ENCODE measurements around the gene C16orf74.

C16orf74 gene

GRCh38 chr16:85755929-85756768, 5.3 kb upstream of the C16orf74 start:
- Histone ChIP-seq H3K27me3 (ENCODE audit: control insufficient read depth, insufficient read depth, low read length) (peaks cover 20% of the 10 kb centered on the region), H3K27ac (ENCODE audit: low read length) (no peak overlapping the region), H3K4me3 (ENCODE audit: low read length) (no peak overlapping the region), H3K4me1 (ENCODE audit: control insufficient read depth, low read depth, low read length) (peaks cover 13% of the 10 kb centered on the region), H3K9ac (ENCODE audit: low read length) (no peak overlapping the region), H3K9me3 (ENCODE audit: control insufficient read depth, low read depth, low read length) (no peaks in the 10 kb centered on the region), H3K36me3 (ENCODE audit: control insufficient read depth, low read depth, low read length) (no peaks in the 10 kb centered on the region)

DNA sequence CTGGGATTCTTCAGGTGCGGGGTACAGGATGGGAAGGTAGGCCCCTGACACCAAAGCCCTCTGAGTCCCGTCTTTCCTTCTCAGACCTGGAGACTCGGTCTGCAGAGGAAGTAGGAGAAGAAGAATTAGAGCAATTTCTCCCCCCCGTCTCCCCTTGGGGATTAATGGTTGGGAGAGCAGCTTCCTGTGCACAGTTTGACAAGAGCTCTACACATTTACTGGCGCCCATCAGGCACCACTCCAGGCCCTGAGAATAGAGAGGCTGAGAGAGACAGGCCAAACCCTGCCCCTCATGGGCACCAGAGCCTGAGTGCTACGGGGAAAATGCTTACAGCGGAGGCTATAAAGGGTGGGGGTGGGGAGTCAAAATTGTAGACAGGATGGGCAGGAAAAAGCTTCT, 3.5 kb upstream of the C16orf74 start:
- Histone ChIP-seq H3K27me3 (ENCODE audit: control insufficient read depth, insufficient read depth, low read length) (peaks cover 35% of the 10 kb centered on the region), H3K36me3 (ENCODE audit: control insufficient read depth, low read depth, low read length) (no peaks in the 10 kb centered on the region), H3K4me3 (ENCODE audit: low read length) (no peak overlapping the region), H3K27ac (ENCODE audit: low read length) (no peak overlapping the region), H3K9ac (ENCODE audit: low read length) (no peak overlapping the region), H3K4me1 (ENCODE audit: control insufficient read depth, low read depth, low read length) (peaks cover 13% of the 10 kb centered on the region), H3K9me3 (ENCODE audit: control insufficient read depth, low read depth, low read length) (no peaks in the 10 kb centered on the region)

DNA sequence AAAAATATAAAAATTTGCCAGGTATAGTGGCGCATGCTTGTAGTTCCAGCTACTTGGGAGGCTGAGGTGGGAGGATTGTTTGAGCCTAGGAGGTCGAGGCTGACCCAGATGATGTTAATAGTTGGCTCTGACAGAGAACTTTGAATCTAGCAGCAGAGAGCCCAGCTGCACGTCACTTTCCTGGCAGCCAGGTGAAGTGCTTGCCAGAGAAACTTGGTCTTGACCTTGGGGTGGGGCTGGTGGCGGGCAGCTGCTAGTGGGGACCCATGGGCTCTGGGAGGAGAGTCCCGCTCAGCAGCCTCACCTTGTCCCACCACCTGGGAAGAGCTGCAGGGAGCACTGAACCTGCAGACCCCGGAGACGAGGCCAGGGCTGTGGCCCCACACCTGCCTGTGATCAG, 3.1 kb upstream of the C16orf74 start:
- H3K4me3 ChIP-seq (ENCODE audit: low read length): no peak overlapping the region
- H3K27me3 ChIP-seq (ENCODE audit: control insufficient read depth, insufficient read depth, low read length): peaks cover 37% of the 10 kb centered on the region
- H3K36me3 ChIP-seq (ENCODE audit: control insufficient read depth, low read depth, low read length): no peaks in the 10 kb centered on the region
- H3K27ac ChIP-seq (ENCODE audit: low read length): no peak overlapping the region
- peaks cover 13% of the 10 kb centered on the region for H3K4me1 ChIP-seq (ENCODE audit: control insufficient read depth, low read depth, low read length)
- H3K9ac ChIP-seq (ENCODE audit: low read length): no peak overlapping the region
- H3K9me3 ChIP-seq (ENCODE audit: control insufficient read depth, low read depth, low read length): no peaks in the 10 kb centered on the region

GRCh38 chr16:85753559-85753958, 2.7 kb upstream of the C16orf74 start:
- Histone ChIP-seq H3K27ac (ENCODE audit: low read length) (no peak overlapping the region), H3K4me3 (ENCODE audit: low read length) (no peak overlapping the region), H3K9me3 (ENCODE audit: control insufficient read depth, low read depth, low read length) (no peaks in the 10 kb centered on the region), H3K36me3 (ENCODE audit: control insufficient read depth, low read depth, low read length) (no peaks in the 10 kb centered on the region), H3K9ac (ENCODE audit: low read length) (no peak overlapping the region), H3K4me1 (ENCODE audit: control insufficient read depth, low read depth, low read length) (peaks cover 13% of the 10 kb centered on the region), H3K27me3 (ENCODE audit: control insufficient read depth, insufficient read depth, low read length) (peaks cover 37% of the 10 kb centered on the region)

- no peaks in the 10 kb centered on the region for H3K36me3 ChIP-seq (ENCODE audit: control insufficient read depth, low read depth, low read length)
- H3K27me3 ChIP-seq (ENCODE audit: control insufficient read depth, insufficient read depth, low read length): peaks cover 37% of the 10 kb centered on the region
- H3K4me3 ChIP-seq (ENCODE audit: low read length): no peak overlapping the region
- H3K9me3 ChIP-seq (ENCODE audit: control insufficient read depth, low read depth, low read length): no peaks in the 10 kb centered on the region
- no peak overlapping the region for H3K9ac ChIP-seq (ENCODE audit: low read length)
- no peak overlapping the region for H3K27ac ChIP-seq (ENCODE audit: low read length)
- H3K4me1 ChIP-seq (ENCODE audit: control insufficient read depth, low read depth, low read length): peaks cover 13% of the 10 kb centered on the region
These were observed 1.9 kb upstream of the C16orf74 start for GRCh38 chr16:85752511-85753420.

DNA sequence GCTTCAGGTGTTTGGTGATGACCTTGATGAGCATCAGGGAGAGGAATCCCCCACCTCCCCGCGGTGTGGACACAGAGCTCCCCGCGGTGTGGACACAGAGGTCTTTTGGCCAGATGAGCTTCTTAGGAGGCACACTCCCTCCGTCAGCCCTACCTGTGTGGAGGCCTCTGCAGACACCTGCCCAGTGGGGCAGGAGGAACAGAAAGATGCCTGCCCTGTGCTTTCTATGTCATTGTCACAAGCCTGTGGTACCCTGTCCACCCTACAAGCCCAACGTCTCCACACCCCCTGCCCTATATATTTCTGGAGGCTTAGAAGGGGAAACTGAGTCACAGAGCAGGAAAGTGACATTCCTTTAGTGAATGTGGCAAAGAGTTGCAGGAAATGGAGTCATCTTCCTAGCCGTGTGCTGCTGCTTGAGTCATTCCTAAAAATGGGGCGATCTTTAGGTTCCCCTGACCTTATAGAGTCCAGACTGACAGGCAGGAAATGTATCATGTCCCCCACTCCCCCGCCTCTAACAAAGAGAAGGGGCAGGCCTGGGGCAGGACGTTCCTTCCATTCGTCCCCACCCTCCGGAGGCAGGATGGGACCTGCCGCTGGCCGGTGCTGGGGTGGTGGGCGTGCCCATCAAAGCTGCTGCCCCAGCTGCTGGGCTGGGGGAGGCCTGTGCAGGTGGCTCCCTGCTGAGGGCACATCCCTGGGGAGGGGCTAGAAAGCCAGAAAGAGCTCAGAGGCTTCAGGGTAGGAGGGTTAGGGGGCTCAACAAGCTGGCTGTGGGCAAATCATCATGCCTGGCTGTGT, 1.0 kb upstream of the C16orf74 start:
- Histone ChIP-seq H3K4me1 (ENCODE audit: control insufficient read depth, low read depth, low read length) (peaks cover 19% of the 10 kb centered on the region), H3K27me3 (ENCODE audit: control insufficient read depth, insufficient read depth, low read length) (peaks cover 37% of the 10 kb centered on the region), H3K36me3 (ENCODE audit: control insufficient read depth, low read depth, low read length) (no peaks in the 10 kb centered on the region), H3K9ac (ENCODE audit: low read length) (no peak overlapping the region), H3K27ac (ENCODE audit: low read length) (no peak overlapping the region), H3K9me3 (ENCODE audit: control insufficient read depth, low read depth, low read length) (no peaks in the 10 kb centered on the region), H3K4me3 (ENCODE audit: low read length) (no peak overlapping the region)

GRCh38 chr16:85750146-85750826, 610 bp downstream of the C16orf74 start:
- Histone ChIP-seq H3K4me1 (ENCODE audit: control insufficient read depth, low read depth, low read length) (peaks cover 27% of the 10 kb centered on the region), H3K27me3 (ENCODE audit: control insufficient read depth, insufficient read depth, low read length) (peaks cover 37% of the 10 kb centered on the region), H3K4me3 (ENCODE audit: low read length) (peak overlapping the region; percentile 53), H3K9me3 (ENCODE audit: control insufficient read depth, low read depth, low read length) (no peaks in the 10 kb centered on the region), H3K36me3 (ENCODE audit: control insufficient read depth, low read depth, low read length) (no peaks in the 10 kb centered on the region), H3K9ac (ENCODE audit: low read length) (no peak overlapping the region), H3K27ac (ENCODE audit: low read length) (no peak overlapping the region)

GRCh38 chr16:85749771-85750145, 1.1 kb downstream of the C16orf74 start:
- peak overlapping the region; percentile 53 for H3K4me3 ChIP-seq (ENCODE audit: low read length)

GRCh38 chr16:85746460-85747215, 4.3 kb downstream of the C16orf74 start:
- Histone ChIP-seq H3K27ac (ENCODE audit: low read length) (peak overlapping the region; percentile 27), H3K4me1 (ENCODE audit: control insufficient read depth, low read depth, low read length) (peaks cover 16% of the 10 kb centered on the region), H3K4me3 (ENCODE audit: low read length) (no peak overlapping the region)

More at GRCh38 chr16:85749771-85750145, 1.1 kb downstream of the C16orf74 start:
- Histone ChIP-seq H3K27ac (ENCODE audit: low read length) (no peak overlapping the region), H3K9me3 (ENCODE audit: control insufficient read depth, low read depth, low read length) (no peaks in the 10 kb centered on the region), H3K4me1 (ENCODE audit: control insufficient read depth, low read depth, low read length) (peaks cover 27% of the 10 kb centered on the region), H3K9ac (ENCODE audit: low read length) (no peak overlapping the region), H3K36me3 (ENCODE audit: control insufficient read depth, low read depth, low read length) (no peaks in the 10 kb centered on the region), H3K27me3 (ENCODE audit: control insufficient read depth, insufficient read depth, low read length) (peaks cover 37% of the 10 kb centered on the region)

GRCh38 chr16:85738923-85739715, 11.8 kb downstream of the C16orf74 start:
- Histone ChIP-seq H3K27ac (ENCODE audit: low read length) (no peak overlapping the region), H3K9me3 (ENCODE audit: control insufficient read depth, low read depth, low read length) (no peaks in the 10 kb centered on the region), H3K4me1 (ENCODE audit: control insufficient read depth, low read depth, low read length) (no peaks in the 10 kb centered on the region), H3K4me3 (ENCODE audit: low read length) (no peak overlapping the region), H3K36me3 (ENCODE audit: control insufficient read depth, low read depth, low read length) (no peaks in the 10 kb centered on the region), H3K9ac (ENCODE audit: low read length) (no peak overlapping the region), H3K27me3 (ENCODE audit: control insufficient read depth, insufficient read depth, low read length) (no peaks in the 10 kb centered on the region)

More at GRCh38 chr16:85746460-85747215, 4.3 kb downstream of the C16orf74 start:
- Histone ChIP-seq H3K36me3 (ENCODE audit: control insufficient read depth, low read depth, low read length) (no peaks in the 10 kb centered on the region), H3K27me3 (ENCODE audit: control insufficient read depth, insufficient read depth, low read length) (peaks cover 23% of the 10 kb centered on the region), H3K9ac (ENCODE audit: low read length) (no peak overlapping the region), H3K9me3 (ENCODE audit: control insufficient read depth, low read depth, low read length) (no peaks in the 10 kb centered on the region)
